ENCODE data around the gene STXBP1. TPM values are rescaled to one million over a fixed set of nuclear protein-coding genes. Genes with fewer than 3 reads are reported as not detected.

The STXBP1 gene
- total and polyA plus RNA-seq, 9 of the 15 experiments (the other 6 are each of a cell fraction or from before 2014, with no cell fraction given), result 4.6 to 35.1 (median 9.7) TPM

DNA sequence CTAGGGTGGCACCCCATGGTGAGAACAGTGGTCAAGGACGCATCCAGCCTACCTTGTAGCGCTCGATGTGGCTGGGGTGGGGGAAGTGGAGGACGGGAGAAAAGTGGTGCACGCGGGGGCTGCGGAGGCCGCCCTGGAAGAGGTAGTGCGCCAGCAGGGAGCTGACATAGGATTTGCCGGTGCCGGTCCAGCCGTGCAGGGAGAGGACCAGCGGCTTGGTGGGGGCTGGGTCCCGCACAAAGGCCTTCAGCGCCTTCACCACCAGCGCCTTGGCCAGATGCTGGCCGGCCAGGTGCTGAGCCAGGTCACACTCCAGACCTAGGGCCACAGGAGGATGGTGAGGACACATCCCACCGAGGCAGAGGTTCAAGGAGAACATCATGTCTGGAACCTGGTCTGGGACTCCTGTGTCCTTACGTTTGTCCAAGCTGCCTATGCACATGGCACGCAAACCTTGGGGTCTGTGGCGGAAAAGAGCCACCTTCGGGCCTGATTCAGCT lies 122.2 kb downstream of the STXBP1 start (continued):
- TF ChIP-seq TBL1XR1 (IDR thresholded peaks at IDR 0.05; ENCODE audit: low read length in 2 of 2) (no peak), CSDE1 (IDR thresholded peaks at IDR 0.05) (no peak), GTF2A2 (tag; IDR thresholded peaks at IDR 0.05) (no peak), ZNF184 (CRISPR knock-in tag; IDR thresholded peaks at IDR 0.05) (no peak), ZNF324 (CRISPR knock-in tag; IDR thresholded peaks at IDR 0.05) (no peak), KAT7 (CRISPR knock-in tag; IDR thresholded peaks at IDR 0.05; ENCODE audit: borderline replicate concordance) (no peak; the same call in 1 of the 2 replicates), NCOA1 (IDR thresholded peaks at IDR 0.05; ENCODE audit: low read depth) (no peak), TARDBP (IDR thresholded peaks at IDR 0.05) (no peak), GABPA (tag; conservative IDR thresholded peaks at IDR 0.05; ENCODE audit: low read depth) (no peak), BACH1 (tag; IDR thresholded peaks at IDR 0.05) (no peak), LARP7 (IDR thresholded peaks at IDR 0.05) (no peak), NONO (IDR thresholded peaks at IDR 0.05; ENCODE audit: low read depth in 2 of 2, low read length in 1 of 2) (no peak; a peak in 1 of 4 replicates), CEBPG (CRISPR knock-in tag; IDR thresholded peaks at IDR 0.05) (no peak), CEBPG (tag; conservative IDR thresholded peaks at IDR 0.05 in 1 of 2, IDR thresholded peaks at IDR 0.05 in 1 of 2) (no peak), BCL6 (CRISPR knock-in tag; IDR thresholded peaks at IDR 0.05) (no peak)
- TF ChIP-seq, protein P1, sequence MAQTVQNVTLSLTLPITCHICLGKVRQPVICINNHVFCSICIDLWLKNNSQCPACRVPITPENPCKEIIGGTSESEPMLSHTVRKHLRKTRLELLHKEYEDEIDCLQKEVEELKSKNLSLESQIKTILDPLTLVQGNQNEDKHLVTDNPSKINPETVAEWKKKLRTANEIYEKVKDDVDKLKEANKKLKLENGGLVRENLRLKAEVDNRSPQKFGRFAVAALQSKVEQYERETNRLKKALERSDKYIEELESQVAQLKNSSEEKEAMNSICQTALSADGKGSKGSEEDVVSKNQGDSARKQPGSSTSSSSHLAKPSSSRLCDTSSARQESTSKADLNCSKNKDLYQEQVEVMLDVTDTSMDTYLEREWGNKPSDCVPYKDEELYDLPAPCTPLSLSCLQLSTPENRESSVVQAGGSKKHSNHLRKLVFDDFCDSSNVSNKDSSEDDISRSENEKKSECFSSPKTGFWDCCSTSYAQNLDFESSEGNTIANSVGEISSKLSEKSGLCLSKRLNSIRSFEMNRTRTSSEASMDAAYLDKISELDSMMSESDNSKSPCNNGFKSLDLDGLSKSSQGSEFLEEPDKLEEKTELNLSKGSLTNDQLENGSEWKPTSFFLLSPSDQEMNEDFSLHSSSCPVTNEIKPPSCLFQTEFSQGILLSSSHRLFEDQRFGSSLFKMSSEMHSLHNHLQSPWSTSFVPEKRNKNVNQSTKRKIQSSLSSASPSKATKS (CRISPR knock-in tag; IDR thresholded peaks at IDR 0.05), result no peak
- TF ChIP-seq, protein P2, sequence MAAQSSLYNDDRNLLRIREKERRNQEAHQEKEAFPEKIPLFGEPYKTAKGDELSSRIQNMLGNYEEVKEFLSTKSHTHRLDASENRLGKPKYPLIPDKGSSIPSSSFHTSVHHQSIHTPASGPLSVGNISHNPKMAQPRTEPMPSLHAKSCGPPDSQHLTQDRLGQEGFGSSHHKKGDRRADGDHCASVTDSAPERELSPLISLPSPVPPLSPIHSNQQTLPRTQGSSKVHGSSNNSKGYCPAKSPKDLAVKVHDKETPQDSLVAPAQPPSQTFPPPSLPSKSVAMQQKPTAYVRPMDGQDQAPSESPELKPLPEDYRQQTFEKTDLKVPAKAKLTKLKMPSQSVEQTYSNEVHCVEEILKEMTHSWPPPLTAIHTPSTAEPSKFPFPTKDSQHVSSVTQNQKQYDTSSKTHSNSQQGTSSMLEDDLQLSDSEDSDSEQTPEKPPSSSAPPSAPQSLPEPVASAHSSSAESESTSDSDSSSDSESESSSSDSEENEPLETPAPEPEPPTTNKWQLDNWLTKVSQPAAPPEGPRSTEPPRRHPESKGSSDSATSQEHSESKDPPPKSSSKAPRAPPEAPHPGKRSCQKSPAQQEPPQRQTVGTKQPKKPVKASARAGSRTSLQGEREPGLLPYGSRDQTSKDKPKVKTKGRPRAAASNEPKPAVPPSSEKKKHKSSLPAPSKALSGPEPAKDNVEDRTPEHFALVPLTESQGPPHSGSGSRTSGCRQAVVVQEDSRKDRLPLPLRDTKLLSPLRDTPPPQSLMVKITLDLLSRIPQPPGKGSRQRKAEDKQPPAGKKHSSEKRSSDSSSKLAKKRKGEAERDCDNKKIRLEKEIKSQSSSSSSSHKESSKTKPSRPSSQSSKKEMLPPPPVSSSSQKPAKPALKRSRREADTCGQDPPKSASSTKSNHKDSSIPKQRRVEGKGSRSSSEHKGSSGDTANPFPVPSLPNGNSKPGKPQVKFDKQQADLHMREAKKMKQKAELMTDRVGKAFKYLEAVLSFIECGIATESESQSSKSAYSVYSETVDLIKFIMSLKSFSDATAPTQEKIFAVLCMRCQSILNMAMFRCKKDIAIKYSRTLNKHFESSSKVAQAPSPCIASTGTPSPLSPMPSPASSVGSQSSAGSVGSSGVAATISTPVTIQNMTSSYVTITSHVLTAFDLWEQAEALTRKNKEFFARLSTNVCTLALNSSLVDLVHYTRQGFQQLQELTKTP (IDR thresholded peaks at IDR 0.05; ENCODE audit: low read depth in 1 of 2, partially characterized antibody in 2 of 2), result no peak
- TF ChIP-seq, protein P3, sequence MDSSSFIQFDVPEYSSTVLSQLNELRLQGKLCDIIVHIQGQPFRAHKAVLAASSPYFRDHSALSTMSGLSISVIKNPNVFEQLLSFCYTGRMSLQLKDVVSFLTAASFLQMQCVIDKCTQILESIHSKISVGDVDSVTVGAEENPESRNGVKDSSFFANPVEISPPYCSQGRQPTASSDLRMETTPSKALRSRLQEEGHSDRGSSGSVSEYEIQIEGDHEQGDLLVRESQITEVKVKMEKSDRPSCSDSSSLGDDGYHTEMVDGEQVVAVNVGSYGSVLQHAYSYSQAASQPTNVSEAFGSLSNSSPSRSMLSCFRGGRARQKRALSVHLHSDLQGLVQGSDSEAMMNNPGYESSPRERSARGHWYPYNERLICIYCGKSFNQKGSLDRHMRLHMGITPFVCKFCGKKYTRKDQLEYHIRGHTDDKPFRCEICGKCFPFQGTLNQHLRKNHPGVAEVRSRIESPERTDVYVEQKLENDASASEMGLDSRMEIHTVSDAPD (CRISPR knock-in tag; IDR thresholded peaks at IDR 0.05), result no peak
- TF ChIP-seq, protein P4, sequence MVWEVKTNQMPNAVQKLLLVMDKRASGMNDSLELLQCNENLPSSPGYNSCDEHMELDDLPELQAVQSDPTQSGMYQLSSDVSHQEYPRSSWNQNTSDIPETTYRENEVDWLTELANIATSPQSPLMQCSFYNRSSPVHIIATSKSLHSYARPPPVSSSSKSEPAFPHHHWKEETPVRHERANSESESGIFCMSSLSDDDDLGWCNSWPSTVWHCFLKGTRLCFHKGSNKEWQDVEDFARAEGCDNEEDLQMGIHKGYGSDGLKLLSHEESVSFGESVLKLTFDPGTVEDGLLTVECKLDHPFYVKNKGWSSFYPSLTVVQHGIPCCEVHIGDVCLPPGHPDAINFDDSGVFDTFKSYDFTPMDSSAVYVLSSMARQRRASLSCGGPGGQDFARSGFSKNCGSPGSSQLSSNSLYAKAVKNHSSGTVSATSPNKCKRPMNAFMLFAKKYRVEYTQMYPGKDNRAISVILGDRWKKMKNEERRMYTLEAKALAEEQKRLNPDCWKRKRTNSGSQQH (CRISPR knock-in tag; IDR thresholded peaks at IDR 0.05), result no peak

Data from K562 (cell line).